Measurements from ENCODE around the gene TEX13A.

- TF ChIP-seq, protein P1, sequence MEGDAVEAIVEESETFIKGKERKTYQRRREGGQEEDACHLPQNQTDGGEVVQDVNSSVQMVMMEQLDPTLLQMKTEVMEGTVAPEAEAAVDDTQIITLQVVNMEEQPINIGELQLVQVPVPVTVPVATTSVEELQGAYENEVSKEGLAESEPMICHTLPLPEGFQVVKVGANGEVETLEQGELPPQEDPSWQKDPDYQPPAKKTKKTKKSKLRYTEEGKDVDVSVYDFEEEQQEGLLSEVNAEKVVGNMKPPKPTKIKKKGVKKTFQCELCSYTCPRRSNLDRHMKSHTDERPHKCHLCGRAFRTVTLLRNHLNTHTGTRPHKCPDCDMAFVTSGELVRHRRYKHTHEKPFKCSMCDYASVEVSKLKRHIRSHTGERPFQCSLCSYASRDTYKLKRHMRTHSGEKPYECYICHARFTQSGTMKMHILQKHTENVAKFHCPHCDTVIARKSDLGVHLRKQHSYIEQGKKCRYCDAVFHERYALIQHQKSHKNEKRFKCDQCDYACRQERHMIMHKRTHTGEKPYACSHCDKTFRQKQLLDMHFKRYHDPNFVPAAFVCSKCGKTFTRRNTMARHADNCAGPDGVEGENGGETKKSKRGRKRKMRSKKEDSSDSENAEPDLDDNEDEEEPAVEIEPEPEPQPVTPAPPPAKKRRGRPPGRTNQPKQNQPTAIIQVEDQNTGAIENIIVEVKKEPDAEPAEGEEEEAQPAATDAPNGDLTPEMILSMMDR (IDR thresholded peaks at IDR 0.05 in 4 of 5, conservative IDR thresholded peaks at IDR 0.05 in 1 of 5): no peak
- TF ChIP-seq POLR2A (IDR thresholded peaks at IDR 0.05): no peak
Observed at GRCh38 chrX:105226499-105226898, 6.0 kb upstream of the TEX13A start.

All from gastrocnemius medialis (tissue), 4 donors.